Fibroblast of gingiva (primary cell): ENCODE results near the gene INPP5F.
A peak's percentile ranks its signal among the peaks of the same experiment; 100 is the strongest.
"Not testable (repeated sequence)": the region's sequence is repeated elsewhere in the genome, so short reads cannot be mapped to it uniquely, and the experiment has no call there.

ENCODE experiments used
- DNase-seq: peaks from one replicate; pipeline ENCODE4 v3.0.0-alpha.2; 2011; ENCODE audit warnings: low read depth

INPP5F gene

GRCh38 chr10:119740096-119740495, 14.2 kb downstream of the INPP5F start:
- DNase-seq, result no peak

DNA sequence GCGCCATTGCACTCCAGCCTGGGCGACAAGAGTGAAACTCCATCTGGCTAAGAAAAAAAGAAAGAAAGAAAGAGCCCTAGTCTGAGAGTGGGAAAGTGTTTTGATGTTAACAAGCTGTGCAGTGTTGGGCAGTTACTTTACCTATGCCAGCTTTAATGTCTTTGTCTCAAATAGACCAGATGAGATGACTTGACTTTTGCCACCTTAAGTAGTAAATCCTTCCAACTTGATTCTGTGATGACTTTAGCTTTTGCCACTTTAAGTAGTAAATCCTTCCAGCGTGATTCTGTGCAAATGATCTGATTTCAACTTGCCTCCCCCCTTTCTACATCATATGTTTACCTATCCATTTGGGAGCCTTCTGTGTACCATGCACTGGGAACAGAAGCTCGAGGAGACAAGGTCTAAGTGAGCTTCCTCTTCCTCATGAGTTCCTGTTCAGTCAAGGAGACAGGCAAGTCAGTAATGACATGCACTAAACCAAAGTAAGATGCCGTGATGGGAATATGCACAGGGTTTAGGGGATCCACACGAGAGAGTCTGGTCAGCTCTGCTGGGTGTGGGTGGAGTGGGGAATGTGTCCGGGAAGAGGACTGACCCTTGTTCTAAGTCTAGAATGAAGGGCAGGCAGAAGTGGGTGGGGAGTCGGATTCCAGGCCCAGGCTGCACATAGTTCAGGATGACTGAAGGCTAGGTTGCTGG, 17.2 kb downstream of the INPP5F start:
- no peak for DNase-seq

DNA sequence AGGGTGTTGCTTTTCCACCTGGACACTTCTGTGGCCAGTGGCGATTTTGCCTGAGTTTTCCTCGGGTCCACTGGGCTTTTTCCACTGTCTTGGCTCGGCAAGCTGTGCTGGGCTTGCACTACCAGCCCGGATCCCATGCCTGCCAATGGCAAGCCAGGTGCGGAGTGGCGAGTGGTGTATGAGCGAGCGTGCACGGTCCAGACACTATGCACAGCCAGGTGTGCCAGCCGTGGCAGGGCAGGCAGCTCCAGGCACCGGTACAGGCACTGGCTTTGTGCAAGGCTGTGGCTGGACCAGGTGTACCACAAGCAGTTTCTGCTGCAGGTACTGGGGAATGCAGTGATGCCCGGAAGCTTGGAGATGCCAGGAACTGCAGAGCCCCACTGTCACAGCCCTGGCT, 22.1 kb downstream of the INPP5F start:
- DNase-seq, result no peak

- no peak for DNase-seq
Measured at GRCh38 chr10:119748871-119749270, 23.0 kb downstream of the INPP5F start.

DNA sequence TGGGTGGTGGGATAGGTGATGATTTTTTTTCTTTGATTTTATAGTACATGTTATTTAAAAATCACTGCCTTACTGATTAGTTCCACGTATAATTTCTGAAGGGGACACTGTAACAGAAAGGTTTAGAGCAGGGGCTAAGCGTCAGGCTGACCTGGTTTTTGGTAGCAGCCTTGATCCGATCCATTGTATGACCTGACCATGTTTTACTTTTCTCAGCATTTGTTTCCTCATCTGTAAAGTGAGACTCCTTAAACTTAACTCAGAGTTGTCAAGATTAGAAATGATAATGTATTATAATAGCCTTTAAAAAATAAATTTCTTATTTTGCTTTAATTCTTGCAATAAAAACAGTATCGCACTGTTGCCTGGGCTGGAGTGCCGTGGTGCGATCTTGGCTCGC, 23.6 kb downstream of the INPP5F start:
- DNase-seq, result no peak

DNA sequence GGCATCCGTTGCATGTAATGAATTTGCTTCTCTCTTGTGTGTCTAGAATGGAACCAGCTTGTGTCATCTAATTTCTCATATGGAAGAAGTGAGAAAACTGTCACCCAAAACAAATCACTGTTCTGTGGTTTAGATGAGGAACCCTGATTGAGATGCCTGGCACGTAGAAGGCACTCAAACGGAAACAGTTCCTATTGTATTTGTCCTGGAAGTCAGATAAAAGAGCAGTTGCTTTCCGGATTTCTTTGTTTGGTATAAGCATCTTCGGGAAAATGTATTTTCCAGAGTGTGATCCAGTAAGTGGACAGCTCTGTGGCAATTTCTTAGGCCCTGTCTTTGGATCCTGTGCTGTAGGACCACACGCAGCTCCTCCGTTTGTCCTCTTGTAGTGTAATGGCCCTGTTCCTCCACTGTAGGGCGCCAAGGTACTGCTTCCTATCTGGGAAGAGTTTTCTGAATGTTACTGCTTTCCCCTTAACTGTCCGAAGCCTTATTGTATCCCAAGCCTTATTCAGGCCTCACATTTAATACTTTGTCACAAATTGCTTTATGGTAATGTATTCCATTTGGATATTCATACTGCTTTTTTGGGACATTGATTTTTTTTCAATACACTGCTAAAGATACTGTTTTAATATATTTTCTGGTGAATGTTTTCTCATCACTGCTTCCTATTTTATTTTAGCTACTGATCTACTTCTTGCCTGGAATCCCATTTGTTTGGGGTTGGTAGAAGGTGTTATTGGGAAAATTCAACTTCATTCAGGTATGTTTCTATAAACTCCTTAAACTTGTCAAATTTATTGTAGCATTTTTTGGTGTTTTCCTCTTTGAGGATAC, 24.8 kb downstream of the INPP5F start:
- peak; percentile 75 for DNase-seq

DNA sequence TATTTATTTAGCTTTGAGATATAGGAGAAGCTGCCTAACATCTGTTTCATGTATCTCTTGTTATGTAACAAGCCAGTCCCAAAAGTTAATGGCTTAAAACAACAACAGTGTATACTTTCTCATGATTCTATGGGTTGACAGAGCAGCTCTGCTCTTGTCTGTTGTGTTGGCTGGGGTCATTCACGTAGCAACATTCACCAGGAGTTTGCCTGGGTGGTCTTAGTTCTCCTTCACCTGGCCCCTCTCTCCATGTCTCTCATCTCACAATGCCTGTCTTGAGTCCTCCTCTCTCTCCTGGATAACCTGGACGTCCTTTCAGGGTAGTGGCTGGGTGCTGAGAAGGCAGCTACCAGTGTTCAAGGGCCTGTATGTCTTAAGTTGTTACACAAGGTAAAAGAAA, 27.5 kb downstream of the INPP5F start:
- no peak for DNase-seq

DNA sequence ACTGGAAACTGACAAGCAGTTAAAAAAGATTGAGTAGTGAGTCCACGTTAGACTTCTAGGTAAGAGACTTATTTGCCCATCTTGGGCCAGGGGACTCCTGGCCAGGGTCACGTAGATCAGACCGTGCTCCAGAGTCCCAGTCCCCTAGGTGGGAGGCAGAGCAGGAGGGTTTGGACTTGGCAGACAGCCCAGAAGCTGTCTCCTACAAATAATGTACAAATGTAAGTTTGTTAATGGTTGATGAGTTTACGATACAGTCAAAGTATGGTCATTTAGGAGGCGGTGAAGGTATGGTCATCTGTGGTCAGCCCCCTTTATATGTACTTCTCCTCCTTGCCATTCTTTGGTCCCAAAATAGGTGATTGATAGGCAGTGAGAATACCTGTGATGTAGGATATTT, 28.2 kb downstream of the INPP5F start:
- DNase-seq, result no peak

GRCh38 chr10:119754936-119755335, 29.1 kb downstream of the INPP5F start:
- DNase-seq, result no peak

DNA sequence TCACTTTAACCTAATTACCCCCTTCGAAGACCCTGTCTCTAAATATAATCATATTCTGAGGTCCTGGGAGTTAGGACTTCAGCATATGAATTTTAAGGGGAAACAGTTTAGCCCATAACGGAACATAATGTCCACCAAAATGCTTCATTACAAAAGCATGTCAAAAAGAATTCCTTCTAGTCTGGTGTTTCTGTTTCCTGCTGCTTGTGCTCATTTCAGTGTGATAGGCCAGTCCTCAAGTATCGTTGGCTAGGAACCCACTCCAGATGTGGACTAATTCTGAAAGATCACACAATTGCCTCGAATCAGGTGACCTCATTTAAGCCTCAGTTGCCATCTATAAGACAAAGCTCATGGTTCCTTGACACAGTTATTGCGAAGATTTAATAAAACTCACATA, 29.6 kb downstream of the INPP5F start:
- DNase-seq, result peak; percentile 14

DNA sequence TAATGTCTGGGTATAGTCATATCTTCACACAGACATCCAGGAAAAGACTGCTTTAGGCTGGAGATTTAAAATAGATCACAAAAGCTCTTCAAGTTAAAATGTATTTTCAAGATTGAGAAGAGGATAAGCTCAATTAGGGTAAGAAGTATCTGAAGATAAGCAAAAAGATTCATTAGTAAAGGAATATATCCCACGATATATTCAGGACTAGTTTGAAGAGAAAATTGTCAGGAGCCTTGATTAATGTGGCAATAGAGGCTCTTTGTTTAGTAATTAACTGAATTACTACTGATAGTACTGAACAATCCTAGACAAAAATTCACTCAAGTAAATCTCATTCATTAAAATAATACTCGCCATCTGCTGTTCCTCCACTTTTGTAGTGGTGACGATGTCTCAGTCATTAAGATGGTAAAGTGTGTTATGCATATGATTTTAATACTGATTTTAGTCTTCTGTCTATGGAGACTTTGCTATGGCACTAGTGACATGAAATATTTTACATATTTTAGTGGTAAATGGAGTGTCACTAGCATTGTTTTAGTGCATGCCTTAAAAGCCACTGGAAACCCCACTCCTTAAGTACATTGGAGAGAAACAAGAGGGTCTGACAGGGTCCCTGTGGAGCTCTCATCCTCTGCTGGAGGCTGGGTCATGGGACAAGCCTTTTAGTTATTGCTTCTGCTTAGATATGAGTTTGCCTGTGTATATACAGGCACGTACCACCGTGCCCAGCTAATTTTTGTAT, 32.8 kb downstream of the INPP5F start:
- DNase-seq, result no peak

- no peak for DNase-seq
Measured at GRCh38 chr10:119759832-119760231, 34.0 kb downstream of the INPP5F start.

- peak; percentile 81 for DNase-seq
Measured at GRCh38 chr10:119761106-119761505, 35.3 kb downstream of the INPP5F start.

GRCh38 chr10:119762035-119762434, 36.2 kb downstream of the INPP5F start:
- no peak for DNase-seq

- DNase-seq, result no peak
Measured at GRCh38 chr10:119762805-119763798, 37.3 kb downstream of the INPP5F start.

- peak; percentile 13 for DNase-seq
Measured at GRCh38 chr10:119768455-119769094, 42.7 kb downstream of the INPP5F start.

DNA sequence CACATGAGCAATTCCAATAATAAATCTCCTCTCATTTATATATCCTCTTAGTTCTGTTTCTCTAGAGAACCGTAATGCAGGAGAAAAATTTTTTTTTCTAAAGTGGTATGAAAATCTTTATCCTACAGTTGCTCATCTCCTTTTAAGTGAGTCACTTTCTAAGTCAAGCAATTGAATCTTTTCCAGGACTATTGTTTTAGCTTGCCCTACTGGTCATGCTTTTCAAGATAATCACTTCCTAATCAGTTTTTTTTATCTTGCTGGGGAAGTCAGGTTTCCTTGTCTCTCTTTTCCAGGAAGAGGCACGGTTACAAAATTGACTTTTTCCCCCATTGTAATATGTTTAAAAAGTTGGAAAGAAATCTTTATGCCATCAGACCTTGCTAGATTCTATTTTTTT, 44.0 kb downstream of the INPP5F start:
- DNase-seq, result peak; percentile 36

DNA sequence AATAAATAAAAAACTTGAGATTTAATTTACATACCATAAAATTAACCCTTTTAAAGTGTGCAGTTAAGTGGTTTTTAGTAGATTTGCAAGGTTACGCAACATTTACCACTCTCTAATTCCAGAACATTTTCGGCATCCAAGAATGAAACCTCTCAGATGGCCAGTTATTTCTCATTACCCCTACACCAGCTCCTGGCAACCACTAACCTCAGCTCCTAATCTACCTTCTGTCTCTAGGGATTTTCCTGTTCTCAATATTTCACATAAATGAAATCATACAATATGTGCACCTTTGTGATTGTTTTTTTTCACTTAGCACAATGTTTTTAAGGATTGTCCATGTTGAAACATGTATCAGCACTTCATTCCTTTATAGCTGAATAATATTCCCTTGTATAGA, 45.1 kb downstream of the INPP5F start:
- DNase-seq, result no peak

- no peak for DNase-seq
Measured at GRCh38 chr10:119772334-119772733, 46.5 kb downstream of the INPP5F start.

DNA sequence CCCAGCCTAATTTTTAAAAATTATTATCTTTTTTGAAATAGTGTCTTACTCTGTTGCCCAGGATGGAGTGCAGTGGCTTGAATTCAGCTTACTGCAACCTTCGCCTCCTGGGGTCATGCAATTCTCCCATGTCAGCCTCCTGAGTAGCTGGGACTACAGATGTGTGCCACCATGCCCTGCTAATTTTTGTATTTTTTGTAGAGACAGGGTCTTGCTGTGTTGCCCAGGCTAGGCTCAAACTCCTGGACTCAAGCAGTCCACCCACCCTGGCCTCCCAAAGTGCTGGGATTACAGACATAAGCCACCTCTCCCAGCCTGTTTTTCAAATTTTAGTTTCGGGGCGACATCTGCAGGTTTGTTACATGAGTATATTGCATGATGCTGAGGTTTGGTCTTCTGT, 47.2 kb downstream of the INPP5F start:
- not testable (repeated sequence) for DNase-seq

DNA sequence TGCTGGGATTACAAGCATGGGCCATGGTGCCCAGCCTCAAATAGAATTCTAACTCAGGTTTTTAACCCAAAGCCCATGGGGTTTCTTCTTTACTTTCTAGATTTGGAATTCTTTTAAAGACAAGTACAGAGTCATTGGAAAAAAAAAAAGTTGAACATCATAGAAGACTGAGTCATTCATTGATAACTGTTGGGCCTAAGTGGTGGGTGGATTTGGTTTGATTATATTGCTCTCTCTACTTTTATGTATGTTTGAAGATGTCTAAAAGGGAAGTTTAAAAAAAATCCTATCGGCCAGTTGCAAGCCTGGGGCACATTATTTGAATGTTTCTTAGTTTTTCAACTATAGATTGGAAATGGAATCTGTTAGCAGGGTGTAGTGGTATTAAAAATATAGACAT, 49.7 kb downstream of the INPP5F start:
- no peak for DNase-seq
